BE2C (cell line): Measurements from ENCODE around the gene CERS1.

Source experiments
- DNase-seq: peaks from one replicate; pipeline ENCODE4 v3.0.0-alpha.2; 2020
- H3K27me3 ChIP-seq: fragments of 250-450 bp; sonication (Bioruptor Pico); 2 replicates; pipeline ENCODE4 v1.5.1; 2020; ENCODE audit warnings: mild to moderate bottlenecking
- H3K36me3 ChIP-seq: fragments of 250-450 bp; sonication (Bioruptor Pico); 2 replicates; pipeline ENCODE4 v1.5.1; 2020; ENCODE audit warnings: mild to moderate bottlenecking
- H3K4me1 ChIP-seq: fragments of 250-450 bp; sonication (Bioruptor Pico); 2 replicates; pipeline ENCODE4 v1.5.1; 2020
- H3K4me3 ChIP-seq: 2 replicates; pipeline ENCODE4 v1.5.1; 2011; ENCODE audit warnings: low read depth, low read length
- H3K9me3 ChIP-seq: fragments of 250-450 bp; sonication (Bioruptor Pico); 2 replicates; pipeline ENCODE4 v1.5.1; 2020
- CTCF ChIP-seq: IDR thresholded peaks from 2 replicates; pipeline ENCODE4 v1.5.1; 2012; ENCODE audit warnings: mild to moderate bottlenecking, low read depth, low read length

CERS1 gene

GRCh38 chr19:18848878-18849661 is 46.9 kb downstream of the CERS1 start:
- H3K36me3 ChIP-seq = peaks cover 61% of the 10 kb centered on the region
- peak; percentile 64 for DNase-seq
- no peak overlapping the region for H3K4me3 ChIP-seq
- H3K9me3 ChIP-seq = no peaks in the 10 kb centered on the region
- H3K4me1 ChIP-seq = peaks cover 43% of the 10 kb centered on the region
- H3K27me3 ChIP-seq = no peaks in the 10 kb centered on the region
- no peak for TF ChIP-seq CTCF

GRCh38 chr19:18847549-18848463 is 48.2 kb downstream of the CERS1 start:
- no peak for TF ChIP-seq CTCF
- no peaks in the 10 kb centered on the region for H3K9me3 ChIP-seq
- peaks cover 48% of the 10 kb centered on the region for H3K36me3 ChIP-seq
- H3K4me3 ChIP-seq = no peak overlapping the region
- H3K4me1 ChIP-seq = peaks cover 43% of the 10 kb centered on the region
- no peaks in the 10 kb centered on the region for H3K27me3 ChIP-seq
- no peak for DNase-seq

- H3K36me3 ChIP-seq = peaks cover 43% of the 10 kb centered on the region
- peak; percentile 89 for DNase-seq
- H3K9me3 ChIP-seq = no peaks in the 10 kb centered on the region
- H3K4me1 ChIP-seq = peaks cover 43% of the 10 kb centered on the region
- TF ChIP-seq CTCF = peak; percentile 96
- H3K27me3 ChIP-seq = no peaks in the 10 kb centered on the region
- H3K4me3 ChIP-seq = no peak overlapping the region
These were observed 49.0 kb downstream of the CERS1 start for GRCh38 chr19:18846862-18847548.

GRCh38 chr19:18845961-18846360 is 50.0 kb downstream of the CERS1 start:
- TF ChIP-seq CTCF = no peak
- DNase-seq = no peak
- no peaks in the 10 kb centered on the region for H3K9me3 ChIP-seq
- H3K4me1 ChIP-seq = peaks cover 43% of the 10 kb centered on the region
- H3K36me3 ChIP-seq = peaks cover 33% of the 10 kb centered on the region
- H3K27me3 ChIP-seq = no peaks in the 10 kb centered on the region
- H3K4me3 ChIP-seq = no peak overlapping the region

- H3K4me3 ChIP-seq = no peak overlapping the region
- TF ChIP-seq CTCF = no peak
- H3K4me1 ChIP-seq = peaks cover 34% of the 10 kb centered on the region
- no peak for DNase-seq
- no peaks in the 10 kb centered on the region for H3K9me3 ChIP-seq
- H3K36me3 ChIP-seq = peaks cover 22% of the 10 kb centered on the region
- H3K27me3 ChIP-seq = no peaks in the 10 kb centered on the region
These were observed 51.1 kb downstream of the CERS1 start for GRCh38 chr19:18844806-18845329.
